Astrocyte (in vitro differentiated cells and primary cell): Measurements from ENCODE around the gene MYO5B. TPM values are rescaled to one million over a fixed set of nuclear protein-coding genes. Genes with fewer than 3 reads are reported as not detected.

Experiments
- DNase-seq: peaks from one replicate; pipeline ENCODE4 v3.0.0-alpha.2; 2010; ENCODE audit warnings: low read depth
- FAIRE-seq: peaks from 2 replicates; lab custom pipeline; 2011; peaks lifted over from hg19 to GRCh38; lab: Jason Lieb, UNC
- H2AFZ ChIP-seq: 2 replicates; pipeline ENCODE4 v1.6.0; 2012; ENCODE audit warnings: low read depth, low read length, inconsistent platforms
- H3K27ac ChIP-seq: 2 replicates; pipeline ENCODE4 v1.5.1; 2011; ENCODE audit warnings: low read depth, low read length, inconsistent platforms
- H3K27me3 ChIP-seq: 2 replicates; pipeline ENCODE4 v1.6.0; 2011; ENCODE audit warnings: low read length, inconsistent platforms; ENCODE audit not compliant: insufficient read depth
- H3K36me3 ChIP-seq: 2 replicates; pipeline ENCODE4 v1.5.1; 2011; ENCODE audit warnings: low read length, inconsistent platforms; ENCODE audit not compliant: insufficient read depth
- H3K4me1 ChIP-seq: 2 replicates; pipeline ENCODE4 v1.5.1; 2011; ENCODE audit warnings: low read length, inconsistent platforms; ENCODE audit not compliant: insufficient read depth
- H3K4me2 ChIP-seq: 2 replicates; pipeline ENCODE4 v1.6.0; 2012; ENCODE audit warnings: low read length, inconsistent platforms
- H3K4me3 ChIP-seq: 2 replicates; pipeline ENCODE4 v1.5.1; 2011; ENCODE audit warnings: low read depth, mild to moderate bottlenecking, low read length, inconsistent platforms; ENCODE audit not compliant: insufficient read depth
- H3K79me2 ChIP-seq: 2 replicates; pipeline ENCODE4 v1.6.0; 2012; ENCODE audit warnings: mild to moderate bottlenecking, low read length, inconsistent platforms; ENCODE audit not compliant: insufficient read depth
- H3K9ac ChIP-seq: 2 replicates; pipeline ENCODE4 v1.6.0; 2012; ENCODE audit warnings: mild to moderate bottlenecking, low read length, inconsistent platforms
- H3K9me3 ChIP-seq: 2 replicates; pipeline ENCODE4 v1.5.1; 2012; ENCODE audit warnings: low read depth, mild to moderate bottlenecking, low read length, inconsistent platforms; ENCODE audit not compliant: insufficient read depth
- H4K20me1 ChIP-seq: 2 replicates; pipeline ENCODE4 v1.6.0; 2012; ENCODE audit warnings: low read length, inconsistent platforms; ENCODE audit not compliant: insufficient read depth
- H3K27ac Mint-ChIP-seq: one replicate; pipeline ENCODE4 v1.8.0; 2021; ENCODE audit warnings: mild to moderate bottlenecking, mixed read lengths; ENCODE audit not compliant: unreplicated experiment
- H3K27me3 Mint-ChIP-seq: one replicate; pipeline ENCODE4 v1.8.0; 2021; ENCODE audit warnings: low read depth, mixed read lengths; ENCODE audit not compliant: unreplicated experiment
- H3K36me3 Mint-ChIP-seq: one replicate; pipeline ENCODE4 v1.8.0; 2021; ENCODE audit warnings: low read depth, mixed read lengths; ENCODE audit not compliant: unreplicated experiment
- H3K4me1 Mint-ChIP-seq: one replicate; pipeline ENCODE4 v1.8.0; 2021; ENCODE audit warnings: low read depth, mixed read lengths; ENCODE audit not compliant: unreplicated experiment
- H3K4me3 Mint-ChIP-seq: one replicate; pipeline ENCODE4 v1.8.0; 2021; ENCODE audit warnings: mild to moderate bottlenecking, moderate library complexity, mixed read lengths; ENCODE audit not compliant: unreplicated experiment
- H3K9me3 Mint-ChIP-seq: one replicate; pipeline ENCODE4 v1.8.0; 2021; ENCODE audit warnings: mild to moderate bottlenecking, mixed read lengths; ENCODE audit not compliant: unreplicated experiment
- CTCF ChIP-seq: IDR thresholded peaks from 2 replicates; pipeline ENCODE4 v1.5.1; 2011; ENCODE audit warnings: low read depth, mild to moderate bottlenecking, inconsistent platforms, low read length, moderate library complexity; ENCODE audit not compliant: insufficient read depth
- EZH2 ChIP-seq: IDR thresholded peaks from 2 replicates; pipeline ENCODE4 v1.6.1; 2012; ENCODE audit warnings: mild to moderate bottlenecking, low read length, inconsistent platforms; ENCODE audit not compliant: insufficient read depth
- total RNA-seq: library from RNA; stranded (reverse); gene quantifications from 2 replicates; pipeline ENCODE4 v1.2.1, GENCODE V29; 2021

MYO5B gene
- total RNA-seq, 1 donor from 2014 or later: 8.3 TPM

GRCh38 chr18:50133526-50133925 is 61.4 kb downstream of the MYO5B start:
- H4K20me1 ChIP-seq: no peaks in the 10 kb centered on the region
- Mint-ChIP-seq H3K4me3 (no peak overlapping the region), H3K9me3 (no peaks in the 10 kb centered on the region), H3K4me1 (peaks cover 29% of the 10 kb centered on the region), H3K27me3 (no peaks in the 10 kb centered on the region), H3K27ac (no peak overlapping the region), H3K36me3 (no peaks in the 10 kb centered on the region)
- H3K4me2 ChIP-seq: no peak overlapping the region
- no peak overlapping the region for H3K9ac ChIP-seq
- no peak overlapping the region for H3K4me3 ChIP-seq
- no peaks in the 10 kb centered on the region for H3K9me3 ChIP-seq
- TF ChIP-seq CTCF (no peak), EZH2 (no peak)
- H3K4me1 ChIP-seq: peaks cover 3% of the 10 kb centered on the region
- H3K79me2 ChIP-seq: no peaks in the 10 kb centered on the region
- DNase-seq: no peak
- H3K27me3 ChIP-seq: peaks cover 24% of the 10 kb centered on the region
- FAIRE-seq: no peak
- no peak overlapping the region for H3K27ac ChIP-seq
- H3K36me3 ChIP-seq: no peaks in the 10 kb centered on the region
- H2AFZ ChIP-seq: no peak overlapping the region

- Mint-ChIP-seq H3K9me3 (no peaks in the 10 kb centered on the region), H3K27me3 (no peaks in the 10 kb centered on the region), H3K27ac (no peak overlapping the region), H3K4me3 (no peak overlapping the region), H3K4me1 (peaks cover 22% of the 10 kb centered on the region), H3K36me3 (no peaks in the 10 kb centered on the region)
- FAIRE-seq (no peak), DNase-seq (peak; percentile 44)
- Histone ChIP-seq H3K79me2 (no peaks in the 10 kb centered on the region), H3K4me1 (no peaks in the 10 kb centered on the region), H4K20me1 (no peaks in the 10 kb centered on the region), H3K9ac (no peak overlapping the region), H3K27ac (no peak overlapping the region), H2AFZ (no peak overlapping the region), H3K27me3 (peaks cover 24% of the 10 kb centered on the region), H3K9me3 (no peaks in the 10 kb centered on the region), H3K4me2 (no peak overlapping the region), H3K4me3 (no peak overlapping the region), H3K36me3 (no peaks in the 10 kb centered on the region)
- no peak for TF ChIP-seq EZH2
- no peak for TF ChIP-seq CTCF
Observed at GRCh38 chr18:50131591-50131990, 63.4 kb downstream of the MYO5B start.

- H3K4me3 ChIP-seq: no peak overlapping the region
- H2AFZ ChIP-seq: no peak overlapping the region
- no peak overlapping the region for H3K27ac ChIP-seq
- H4K20me1 ChIP-seq: no peaks in the 10 kb centered on the region
- H3K79me2 ChIP-seq: no peaks in the 10 kb centered on the region
- no peak overlapping the region for H3K4me2 ChIP-seq
- H3K9me3 ChIP-seq: no peaks in the 10 kb centered on the region
- Mint-ChIP-seq H3K27me3 (no peaks in the 10 kb centered on the region), H3K9me3 (no peaks in the 10 kb centered on the region), H3K4me3 (no peak overlapping the region), H3K4me1 (peaks cover 33% of the 10 kb centered on the region), H3K27ac (no peak overlapping the region), H3K36me3 (no peaks in the 10 kb centered on the region)
- H3K4me1 ChIP-seq: no peaks in the 10 kb centered on the region
- FAIRE-seq: no peak
- H3K9ac ChIP-seq: no peak overlapping the region
- H3K27me3 ChIP-seq: peaks cover 12% of the 10 kb centered on the region
- TF ChIP-seq CTCF (no peak), EZH2 (no peak)
- no peaks in the 10 kb centered on the region for H3K36me3 ChIP-seq
- DNase-seq: no peak
Observed at GRCh38 chr18:50128506-50129271, 66.3 kb downstream of the MYO5B start.
